Measurements from ENCODE around the gene CALHM4. TPM values are rescaled to one million over a fixed set of nuclear protein-coding genes. Genes with fewer than 3 reads are reported as not detected.
A peak's percentile ranks its signal among the peaks of the same experiment; 100 is the strongest.

Gene CALHM4
- total RNA-seq (not detected), polyA plus RNA-seq (not detected)

GRCh38 chr6:116553451-116553850 is at the start of gene CALHM4:
CALHM4 (plus strand) TSS chr6:116553751; CDS start chr6:116553794, 43 bp downstream.
- Histone ChIP-seq H3K36me3 (ENCODE audit: insufficient read depth) (no peaks in the 10 kb centered on the region), H3K4me1 (ENCODE audit: insufficient read depth) (no peaks in the 10 kb centered on the region), H3K4me3 (ENCODE audit: low read depth, low read length) (no peak within 1 kb of the TSS), H3K27ac (ENCODE audit: low read depth) (no peak within 1 kb of the TSS)
- no peak for DNase-seq (ENCODE audit: extremely low spot score)

GRCh38 chr6:116507324-116507723 is 46.2 kb upstream of the CALHM4 start:
- H3K4me1 ChIP-seq (ENCODE audit: insufficient read depth): no peaks in the 10 kb centered on the region
- WGBS: 83% methylated on average over 3 of the region's 3 CpGs
- no peak for DNase-seq (ENCODE audit: extremely low spot score)

GRCh38 chr6:116508527-116508926 is 45.0 kb upstream of the CALHM4 start:
- no peak overlapping the region for H3K27ac ChIP-seq (ENCODE audit: low read depth)
- DNase-seq (ENCODE audit: extremely low spot score): no peak
- no peaks in the 10 kb centered on the region for H3K4me1 ChIP-seq (ENCODE audit: insufficient read depth)
- no peaks in the 10 kb centered on the region for H3K36me3 ChIP-seq (ENCODE audit: insufficient read depth)
- H3K4me3 ChIP-seq (ENCODE audit: low read depth, low read length): no peak overlapping the region

More at GRCh38 chr6:116507324-116507723, 46.2 kb upstream of the CALHM4 start:
- Histone ChIP-seq H3K27ac (ENCODE audit: low read depth) (no peak overlapping the region), H3K4me3 (ENCODE audit: low read depth, low read length) (no peak overlapping the region), H3K36me3 (ENCODE audit: insufficient read depth) (no peaks in the 10 kb centered on the region)

- H3K27ac ChIP-seq (ENCODE audit: low read depth): peak within 1 kb of the TSS; percentile 40
- 16% methylated on average over 10 of the region's 10 CpGs for WGBS
- DNase-seq (ENCODE audit: extremely low spot score): no peak
- H3K36me3 ChIP-seq (ENCODE audit: insufficient read depth): no peaks in the 10 kb centered on the region
- H3K4me1 ChIP-seq (ENCODE audit: insufficient read depth): no peaks in the 10 kb centered on the region
- H3K4me3 ChIP-seq (ENCODE audit: low read depth, low read length): peak within 1 kb of the TSS; percentile 23
Measured at GRCh38 chr6:116511424-116512110, 42.0 kb upstream of the CALHM4 start, which contains the start of gene CALHM5. CALHM5 (plus strand) TSS chr6:116511639; CDS start chr6:116511697, 58 bp downstream.

- Histone ChIP-seq H3K4me1 (ENCODE audit: insufficient read depth) (no peaks in the 10 kb centered on the region), H3K36me3 (ENCODE audit: insufficient read depth) (no peaks in the 10 kb centered on the region), H3K4me3 (ENCODE audit: low read depth, low read length) (peak overlapping the region; percentile 23), H3K27ac (ENCODE audit: low read depth) (peak overlapping the region; percentile 40)
- DNase-seq (ENCODE audit: extremely low spot score): no peak
- WGBS: 18% methylated on average over 4 of the region's 4 CpGs
Measured at GRCh38 chr6:116512111-116512559, 41.4 kb upstream of the CALHM4 start.

GRCh38 chr6:116512734-116513133 is 40.8 kb upstream of the CALHM4 start:
- DNase-seq (ENCODE audit: extremely low spot score): no peak
- Histone ChIP-seq H3K4me3 (ENCODE audit: low read depth, low read length) (no peak overlapping the region), H3K27ac (ENCODE audit: low read depth) (no peak overlapping the region), H3K4me1 (ENCODE audit: insufficient read depth) (no peaks in the 10 kb centered on the region), H3K36me3 (ENCODE audit: insufficient read depth) (no peaks in the 10 kb centered on the region)

GRCh38 chr6:116513224-116513875 is 40.2 kb upstream of the CALHM4 start:
- Histone ChIP-seq H3K4me3 (ENCODE audit: low read depth, low read length) (no peak overlapping the region), H3K27ac (ENCODE audit: low read depth) (no peak overlapping the region), H3K4me1 (ENCODE audit: insufficient read depth) (no peaks in the 10 kb centered on the region), H3K36me3 (ENCODE audit: insufficient read depth) (no peaks in the 10 kb centered on the region)
- no peak for DNase-seq (ENCODE audit: extremely low spot score)
- WGBS: 90% methylated on average over 2 of the region's 2 CpGs

GRCh38 chr6:116514111-116514510 is 39.4 kb upstream of the CALHM4 start:
- WGBS: 89% methylated on average over 4 of the region's 4 CpGs
- no peak for DNase-seq (ENCODE audit: extremely low spot score)
- no peak overlapping the region for H3K4me3 ChIP-seq (ENCODE audit: low read depth, low read length)
- H3K36me3 ChIP-seq (ENCODE audit: insufficient read depth): no peaks in the 10 kb centered on the region
- H3K4me1 ChIP-seq (ENCODE audit: insufficient read depth): no peaks in the 10 kb centered on the region
- no peak overlapping the region for H3K27ac ChIP-seq (ENCODE audit: low read depth)

- Histone ChIP-seq H3K4me3 (ENCODE audit: low read depth, low read length) (no peak overlapping the region), H3K27ac (ENCODE audit: low read depth) (no peak overlapping the region), H3K36me3 (ENCODE audit: insufficient read depth) (no peaks in the 10 kb centered on the region), H3K4me1 (ENCODE audit: insufficient read depth) (no peaks in the 10 kb centered on the region)
- DNase-seq (ENCODE audit: extremely low spot score): no peak
Measured at GRCh38 chr6:116515141-116515540, 38.4 kb upstream of the CALHM4 start.

GRCh38 chr6:116518621-116519368 is 34.8 kb upstream of the CALHM4 start:
- no peak for DNase-seq (ENCODE audit: extremely low spot score)
- no peak overlapping the region for H3K27ac ChIP-seq (ENCODE audit: low read depth)
- 83% methylated on average over 4 of the region's 4 CpGs for WGBS
- no peaks in the 10 kb centered on the region for H3K36me3 ChIP-seq (ENCODE audit: insufficient read depth)
- H3K4me3 ChIP-seq (ENCODE audit: low read depth, low read length): no peak overlapping the region
- H3K4me1 ChIP-seq (ENCODE audit: insufficient read depth): no peaks in the 10 kb centered on the region

GRCh38 chr6:116522896-116523295 is 30.7 kb upstream of the CALHM4 start:
- Histone ChIP-seq H3K4me1 (ENCODE audit: insufficient read depth) (no peaks in the 10 kb centered on the region), H3K4me3 (ENCODE audit: low read depth, low read length) (no peak overlapping the region), H3K27ac (ENCODE audit: low read depth) (no peak overlapping the region), H3K36me3 (ENCODE audit: insufficient read depth) (no peaks in the 10 kb centered on the region)
- WGBS: 80% methylated on average over 2 of the region's 2 CpGs
- DNase-seq (ENCODE audit: extremely low spot score): no peak

- no peaks in the 10 kb centered on the region for H3K36me3 ChIP-seq (ENCODE audit: insufficient read depth)
- H3K4me1 ChIP-seq (ENCODE audit: insufficient read depth): no peaks in the 10 kb centered on the region
- 88% methylated on average over 2 of the region's 2 CpGs for WGBS
- no peak overlapping the region for H3K27ac ChIP-seq (ENCODE audit: low read depth)
- no peak overlapping the region for H3K4me3 ChIP-seq (ENCODE audit: low read depth, low read length)
- DNase-seq (ENCODE audit: extremely low spot score): no peak
Measured at GRCh38 chr6:116524236-116524635, 29.3 kb upstream of the CALHM4 start.

- 77% methylated on average over 1 of the region's 1 CpG for WGBS
- Histone ChIP-seq H3K4me1 (ENCODE audit: insufficient read depth) (no peaks in the 10 kb centered on the region), H3K4me3 (ENCODE audit: low read depth, low read length) (no peak overlapping the region), H3K36me3 (ENCODE audit: insufficient read depth) (no peaks in the 10 kb centered on the region), H3K27ac (ENCODE audit: low read depth) (no peak overlapping the region)
- DNase-seq (ENCODE audit: extremely low spot score): no peak
Measured at GRCh38 chr6:116528133-116528532, 25.4 kb upstream of the CALHM4 start.

- Histone ChIP-seq H3K4me1 (ENCODE audit: insufficient read depth) (no peaks in the 10 kb centered on the region), H3K27ac (ENCODE audit: low read depth) (no peak overlapping the region), H3K4me3 (ENCODE audit: low read depth, low read length) (no peak overlapping the region), H3K36me3 (ENCODE audit: insufficient read depth) (no peaks in the 10 kb centered on the region)
- 22% methylated on average over 3 of the region's 3 CpGs for WGBS
- DNase-seq (ENCODE audit: extremely low spot score): no peak
Measured at GRCh38 chr6:116528780-116529179, 24.8 kb upstream of the CALHM4 start.

All from urinary bladder (tissue), 4 donors.